Liver (tissue), 9 donors: ENCODE measurements around the gene RINL. TPM values are rescaled to one million over a fixed set of nuclear protein-coding genes. Genes with fewer than 3 reads are reported as not detected.

Experiments
- DNase-seq: peaks from one replicate; pipeline ENCODE4 v3.0.0-alpha.2; 2017; ENCODE audit warnings: low spot score
- H3K27ac ChIP-seq, 2 donors: one replicate each; pipeline ENCODE4 v1.7.0; 2013; ENCODE audit warnings: inconsistent platforms in 2 of 2, low read length in 2 of 2, control low read depth in 1 of 2, low read depth in 1 of 2, mild to moderate bottlenecking in 1 of 2
- H3K27me3 ChIP-seq, 4 donors: one replicate each; pipeline versions ENCODE4 v1.6.1 to v1.7.0; 2013; ENCODE audit warnings: low read length in 3 of 4, inconsistent platforms in 1 of 4, mild to moderate bottlenecking in 1 of 4, moderate library complexity in 1 of 4; ENCODE audit not compliant: control insufficient read depth in 4 of 4, insufficient read depth in 4 of 4
- H3K36me3 ChIP-seq, 4 donors: one replicate each; pipeline versions ENCODE4 v1.6.1 to v1.7.0; 2013; ENCODE audit warnings: low read length in 3 of 4, mild to moderate bottlenecking in 3 of 4, low read depth in 1 of 4, moderate library complexity in 1 of 4; ENCODE audit not compliant: control insufficient read depth in 4 of 4, insufficient read depth in 3 of 4
- H3K4me1 ChIP-seq, 4 donors: one replicate each; pipeline versions ENCODE4 v1.6.1 to v1.7.0; 2013; ENCODE audit warnings: low read length in 3 of 4, mild to moderate bottlenecking in 3 of 4, moderate library complexity in 1 of 4; ENCODE audit not compliant: control insufficient read depth in 4 of 4, insufficient read depth in 4 of 4
- H3K4me3 ChIP-seq, 3 donors: one replicate each; pipeline versions ENCODE4 v1.6.1 to v1.7.0; 2013; ENCODE audit warnings: low read length in 3 of 3, control low read depth in 1 of 3, low read depth in 1 of 3, mild to moderate bottlenecking in 1 of 3
- H3K9ac ChIP-seq, 2 donors: one replicate each; pipeline ENCODE4 v1.7.0; 2013; ENCODE audit warnings: low read length in 2 of 2, mild to moderate bottlenecking in 2 of 2, moderate library complexity in 2 of 2, control low read depth in 1 of 2, low read depth in 1 of 2
- H3K9me3 ChIP-seq, 4 donors: one replicate each; pipeline versions ENCODE4 v1.6.1 to v1.7.0; 2013; ENCODE audit warnings: low read length in 3 of 4; ENCODE audit not compliant: control insufficient read depth in 4 of 4
- ATF3 ChIP-seq: IDR thresholded peaks from 2 replicates; pipeline ENCODE4 v1.6.1; 2016; ENCODE audit warnings: antibody characterized with exemption
- CTCF ChIP-seq: fragments of 150-350 bp; IDR thresholded peaks from 2 replicates; pipeline ENCODE4 v1.5.1; 2017; ENCODE audit warnings: improper control_type of control experiment, low read depth, low read length; ENCODE audit not compliant: missing input control
- EGR1 ChIP-seq, 2 donors: IDR thresholded peaks; 2 replicates each; pipeline ENCODE4 v1.6.1; 2016 to 2018; ENCODE audit warnings: antibody characterized with exemption in 2 of 2, low read depth in 2 of 2
- FOXA1 ChIP-seq: IDR thresholded peaks from 2 replicates; pipeline ENCODE4 v1.6.1; 2016; ENCODE audit warnings: antibody characterized with exemption
- FOXA2 ChIP-seq: IDR thresholded peaks from 2 replicates; pipeline ENCODE4 v1.6.1; 2016; ENCODE audit warnings: antibody characterized with exemption
- GABPA ChIP-seq, 2 donors: IDR thresholded peaks in 1 of 2; conservative IDR thresholded peaks in 1 of 2; 2 replicates each; pipeline ENCODE4 v1.6.1; 2016; ENCODE audit warnings: antibody characterized with exemption in 2 of 2, mild to moderate bottlenecking in 1 of 2, moderate library complexity in 1 of 2
- HNF4A ChIP-seq, 2 donors: conservative IDR thresholded peaks; 2 replicates each; pipeline ENCODE4 v1.6.1; 2016; ENCODE audit warnings: antibody characterized with exemption in 2 of 2, mild to moderate bottlenecking in 2 of 2
- JUND ChIP-seq, 2 donors: IDR thresholded peaks; 2 replicates each; pipeline ENCODE4 v1.6.1; 2016; ENCODE audit warnings: antibody characterized with exemption in 2 of 2
- MAX ChIP-seq: IDR thresholded peaks from 2 replicates; pipeline ENCODE4 v1.6.1; 2016; ENCODE audit warnings: antibody characterized with exemption
- NR2F2 ChIP-seq: IDR thresholded peaks from 2 replicates; pipeline ENCODE4 v1.6.1; 2016; ENCODE audit warnings: antibody characterized with exemption
- RAD21 ChIP-seq, 2 donors: IDR thresholded peaks; 2 replicates each; pipeline ENCODE4 v1.6.1; 2016; ENCODE audit warnings: antibody characterized with exemption in 2 of 2, mild to moderate bottlenecking in 2 of 2
- REST ChIP-seq: IDR thresholded peaks from 2 replicates; pipeline ENCODE4 v1.6.1; 2016; ENCODE audit warnings: antibody characterized with exemption, mild to moderate bottlenecking
- RXRA ChIP-seq, 2 donors: IDR thresholded peaks; 2 replicates each; pipeline ENCODE4 v1.6.1; 2017 to 2018; ENCODE audit warnings: antibody characterized with exemption in 2 of 2, mild to moderate bottlenecking in 1 of 2
- SP1 ChIP-seq: IDR thresholded peaks from 2 replicates; pipeline ENCODE4 v1.6.1; 2018; ENCODE audit warnings: antibody characterized with exemption, mild to moderate bottlenecking
- TAF1 ChIP-seq: conservative IDR thresholded peaks from 2 replicates; pipeline ENCODE4 v1.6.1; 2016; ENCODE audit warnings: antibody characterized with exemption, mild to moderate bottlenecking
- YY1 ChIP-seq: IDR thresholded peaks from 2 replicates; pipeline ENCODE4 v1.6.1; 2016; ENCODE audit warnings: antibody characterized with exemption, mild to moderate bottlenecking
- ZBTB33 ChIP-seq: IDR thresholded peaks from 2 replicates; pipeline ENCODE4 v1.6.1; 2016; ENCODE audit warnings: antibody characterized with exemption
- WGBS: extraction: QIAGEN DNeasy Blood & Tissue Kit; methylation state at CpG from one replicate; pipeline ENCODE4 v1.1.7; 2013; 5-methylcytosine and 5-hydroxymethylcytosine counted together
- polyA plus RNA-seq, 2 donors: library from polyadenylated mRNA; stranded (reverse) in 1 of 2; unstranded in 1 of 2; fragments of 200-250 nt in 1 of 2; fragments of >200 nt in 1 of 2; fragmentation: Nextera tagmentation in 1 of 2; extraction: Ambion mirVana in 1 of 2; gene quantifications; one replicate each; pipeline versions ENCODE4 v1.2.1 to v1.2.3, GENCODE V29; 2013 to 2015
- total RNA-seq, 2 donors: library from RNA; depleted of rRNA; stranded (reverse); fragments of >200 nt; gene quantifications; one replicate each; pipeline ENCODE4 v1.2.3, GENCODE V29; 2014
- donor health status: healthy.
- donor health status: healthy.
- donor health status: healthy.
- donor health status: healthy.
- donor health status: healthy.

The RINL gene
- total and polyA plus RNA-seq, 4 donors, result 4.9 to 8.7 (median 5.5) TPM

- Histone ChIP-seq H3K27me3 (no peaks in the 10 kb centered on the region), H3K9ac (no peak overlapping the region), H3K9me3 (no peaks in the 10 kb centered on the region), H3K4me3 (no peak overlapping the region), H3K4me1 (peaks cover 0 to 3% (median under 1%) of the 10 kb centered on the region in 4 donors), H3K27ac (peak overlapping the region in 1 of 2 donors; percentile 2), H3K36me3 (peaks cover 2 to 24% (median 18%) of the 10 kb centered on the region in 4 donors)
- no peak for TF ChIP-seq REST
- TF ChIP-seq HNF4A (conservative IDR thresholded peaks at IDR 0.05), result no peak
- no peak for TF ChIP-seq YY1
- no peak for TF ChIP-seq CTCF
- no peak for TF ChIP-seq RAD21 (IDR thresholded peaks at IDR 0.05)
- TF ChIP-seq ZBTB33, result no peak
- no peak for TF ChIP-seq MAX
- TF ChIP-seq ATF3, result no peak
- TF ChIP-seq RXRA (IDR thresholded peaks at IDR 0.05), result no peak
- no peak for TF ChIP-seq FOXA2
- TF ChIP-seq NR2F2, result no peak
- no peak for TF ChIP-seq SP1
- TF ChIP-seq GABPA (IDR thresholded peaks at IDR 0.05 in 1 of 2, conservative IDR thresholded peaks at IDR 0.05 in 1 of 2), result no peak
- TF ChIP-seq FOXA1, result no peak
- no peak for TF ChIP-seq EGR1 (IDR thresholded peaks at IDR 0.05; ENCODE audit: low read depth in 2 of 2)
- TF ChIP-seq JUND (IDR thresholded peaks at IDR 0.05), result no peak
- DNase-seq, result no peak
- WGBS, result 90% methylated on average over 5 of the region's 5 CpGs
Observed at GRCh38 chr19:38892841-38893240, 14.8 kb upstream of the RINL start.

- WGBS, result 93% methylated on average over 6 of the region's 6 CpGs
- H3K27ac ChIP-seq, result no peak overlapping the region
- no peaks in the 10 kb centered on the region for H3K27me3 ChIP-seq
- H3K9me3 ChIP-seq, result no peaks in the 10 kb centered on the region
- H3K4me1 ChIP-seq, result peaks cover 0 to under 1% (median 0%) of the 10 kb centered on the region in 4 donors
- H3K4me3 ChIP-seq, result no peak overlapping the region
- peaks cover 2 to 24% (median 18%) of the 10 kb centered on the region in 4 donors for H3K36me3 ChIP-seq
- no peak overlapping the region for H3K9ac ChIP-seq
- TF ChIP-seq GABPA (IDR thresholded peaks at IDR 0.05 in 1 of 2, conservative IDR thresholded peaks at IDR 0.05 in 1 of 2) (no peak), JUND (IDR thresholded peaks at IDR 0.05) (no peak), TAF1 (no peak), NR2F2 (no peak), FOXA2 (no peak), YY1 (no peak), RXRA (IDR thresholded peaks at IDR 0.05) (no peak), EGR1 (IDR thresholded peaks at IDR 0.05; ENCODE audit: low read depth in 2 of 2) (no peak)
- DNase-seq, result no peak
Observed at GRCh38 chr19:38891771-38892170, 13.7 kb upstream of the RINL start.
